Stimulated activated CD4-positive, alpha-beta T cell treated with anti-CD3 and anti-CD28 coated beads, Interleukin-1b, Interleukin-23, amount 100 ng/mL, for 48 hours (primary cell): Measurements from ENCODE around the gene UBE2E1.
"Not testable (repeated sequence)": the region's sequence is repeated elsewhere in the genome, so short reads cannot be mapped to it uniquely, and the experiment has no call there.

Experiments
- DNase-seq: peaks from one replicate; pipeline ENCODE4 v3.0.0-alpha.2; 2020

Gene UBE2E1

DNA sequence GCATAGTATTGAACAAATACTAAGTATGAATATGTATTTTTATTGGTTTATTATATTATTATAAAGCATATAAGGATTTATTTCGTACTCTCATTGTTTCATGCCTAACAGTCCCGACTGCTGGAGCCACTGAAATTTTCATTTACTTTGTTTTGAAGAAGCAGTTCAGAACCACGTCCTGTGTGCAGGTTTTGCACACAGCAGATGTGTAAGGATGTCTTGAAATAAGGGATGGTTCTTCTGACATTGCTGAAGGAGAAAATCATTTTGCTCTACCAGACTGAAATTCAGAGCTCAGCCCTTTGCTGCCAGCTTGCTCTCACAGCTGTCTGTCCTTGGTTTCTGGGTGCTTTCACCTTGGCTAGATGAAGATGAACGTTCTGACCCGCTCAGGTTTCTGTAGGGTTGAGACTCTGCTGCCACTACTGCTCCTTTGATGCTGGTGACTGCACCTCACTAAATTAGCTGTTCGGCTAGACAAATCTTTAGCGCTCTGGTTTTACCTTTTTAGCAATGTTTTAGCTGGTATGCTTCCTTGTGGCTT, 54.2 kb downstream of the UBE2E1 start:
- DNase-seq, result no peak

DNA sequence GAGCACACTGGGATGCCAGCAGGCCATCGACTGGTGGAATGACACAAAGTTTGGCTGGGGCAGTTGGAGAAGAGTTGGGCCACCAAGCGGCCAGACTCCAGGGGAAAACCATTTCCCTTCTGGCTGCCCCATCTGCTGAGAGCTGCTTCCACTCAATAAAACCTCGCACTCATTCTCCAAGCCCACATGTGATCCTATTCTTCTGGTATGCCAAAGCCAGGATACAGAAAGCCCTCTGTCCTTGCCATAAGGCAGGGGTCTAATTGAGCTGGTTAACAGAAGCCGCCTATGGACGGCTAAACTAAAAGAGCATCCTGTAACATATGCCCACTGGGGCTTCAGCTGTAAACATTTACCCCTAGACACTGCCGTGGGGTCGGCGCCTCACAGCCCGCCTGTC, 55.9 kb downstream of the UBE2E1 start:
- no peak for DNase-seq

DNA sequence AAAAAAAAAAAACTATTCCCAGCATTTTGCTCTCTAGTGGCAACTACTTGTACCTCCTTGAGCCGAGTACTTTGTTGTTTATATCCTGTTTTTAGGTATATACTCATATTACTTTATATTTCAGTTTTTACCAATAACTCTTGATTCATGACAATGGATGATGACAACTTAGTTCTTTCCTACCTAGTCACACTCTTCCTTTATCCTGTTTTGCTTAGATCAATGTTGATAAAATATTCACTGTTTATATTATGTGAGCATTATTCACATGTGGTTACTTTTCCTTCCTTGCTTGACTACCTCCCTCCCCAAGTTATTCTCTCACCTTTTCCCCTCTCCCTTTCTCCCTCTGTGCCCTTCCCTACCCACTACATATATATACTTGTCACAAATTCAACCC, 57.3 kb downstream of the UBE2E1 start:
- no peak for DNase-seq

GRCh38 chr3:23864931-23865330, 59.2 kb downstream of the UBE2E1 start:
- no peak for DNase-seq

GRCh38 chr3:23865595-23866396, 60.0 kb downstream of the UBE2E1 start:
- no peak for DNase-seq

- DNase-seq, result no peak
Observed at GRCh38 chr3:23867400-23867799, 61.6 kb downstream of the UBE2E1 start.

GRCh38 chr3:23867838-23868237, 62.1 kb downstream of the UBE2E1 start:
- DNase-seq, result no peak

DNA sequence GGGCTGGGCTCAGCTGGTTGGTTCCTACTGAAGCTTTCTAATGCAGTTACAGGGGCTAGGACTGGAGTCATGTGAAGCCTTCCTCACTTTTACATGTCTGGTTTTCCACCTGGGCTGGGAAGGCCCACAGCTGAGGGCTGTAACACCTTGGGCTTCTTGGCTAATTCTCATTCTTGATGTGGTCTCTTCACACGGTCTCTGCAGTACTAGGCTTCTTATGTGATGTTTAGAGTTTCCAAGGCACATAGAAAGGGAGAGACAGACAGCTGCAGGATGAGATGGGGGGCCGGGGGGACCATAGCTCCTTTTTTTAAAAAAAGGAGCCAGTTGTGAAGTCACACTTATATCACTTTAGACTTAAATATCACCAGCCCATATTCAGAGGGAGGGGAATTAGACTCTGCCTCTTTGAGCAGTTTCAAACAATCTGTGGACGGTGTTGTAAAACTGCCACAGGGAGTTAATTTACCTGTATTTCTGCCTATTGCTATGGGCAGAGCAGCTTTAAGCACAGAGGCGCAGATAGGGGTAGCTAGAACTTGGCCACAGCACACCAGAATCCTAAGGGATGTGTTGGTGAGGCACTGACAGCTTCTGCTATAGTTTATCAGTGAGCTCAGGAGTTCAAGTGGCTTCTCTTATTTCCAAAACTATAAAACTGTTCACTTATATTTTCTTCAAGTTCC, 64.4 kb downstream of the UBE2E1 start:
- DNase-seq, result no peak

DNA sequence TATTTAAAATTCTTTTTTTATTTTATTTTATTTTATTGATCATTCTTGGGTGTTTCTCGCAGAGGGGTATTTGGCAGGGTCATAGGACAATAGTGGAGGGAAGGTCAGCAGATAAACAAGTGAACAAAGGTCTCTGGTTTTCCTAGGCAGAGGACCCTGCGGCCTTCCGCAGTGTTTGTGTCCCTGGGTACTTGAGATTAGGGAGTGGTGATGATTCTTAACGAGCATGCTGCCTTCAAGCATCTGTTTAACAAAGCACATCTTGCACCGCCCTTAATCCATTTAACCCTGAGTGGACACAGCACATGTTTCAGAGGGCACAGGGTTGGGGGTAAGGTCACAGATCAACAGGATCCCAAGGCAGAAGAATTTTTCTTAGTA, 64.9 kb downstream of the UBE2E1 start:
- not testable (repeated sequence) for DNase-seq

DNA sequence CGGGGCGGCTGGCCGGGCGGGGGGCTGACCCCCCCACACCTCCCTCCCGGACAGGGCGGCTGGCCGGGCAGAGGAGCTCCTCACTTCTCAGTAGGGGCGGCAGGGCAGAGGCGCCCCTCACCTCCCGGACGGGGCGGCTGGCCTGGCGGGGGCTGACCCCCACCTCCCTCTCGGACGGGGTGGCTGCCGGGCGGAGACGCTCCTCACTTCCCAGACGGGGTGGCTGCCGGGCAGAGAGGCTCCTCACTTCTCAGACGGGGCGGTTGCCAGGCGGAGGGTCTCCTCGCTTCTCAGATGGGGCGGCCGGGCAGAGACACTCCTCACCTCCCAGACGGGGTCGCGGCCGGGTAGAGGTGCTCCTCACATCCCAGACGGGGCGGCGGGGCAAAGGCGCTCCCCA, 65.6 kb downstream of the UBE2E1 start:
- DNase-seq, result not testable (repeated sequence)

DNA sequence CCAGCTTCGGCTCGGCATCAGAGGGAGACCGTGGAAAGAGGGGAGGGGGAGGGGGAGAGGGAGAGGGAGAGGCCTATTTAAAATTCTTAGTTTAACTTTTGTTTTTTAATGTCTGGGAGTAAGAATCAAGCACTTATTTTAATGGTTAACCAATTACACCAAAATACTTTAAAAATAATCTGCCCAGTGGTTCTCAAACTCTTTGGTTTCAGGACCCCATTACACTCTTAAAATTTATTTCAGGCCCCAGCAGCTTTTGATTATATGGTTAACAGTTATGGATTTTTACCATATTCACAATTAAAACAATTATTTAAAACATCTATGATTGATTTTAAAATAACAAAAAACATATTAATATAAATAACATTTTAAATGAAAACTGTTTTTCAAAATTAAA, 66.6 kb downstream of the UBE2E1 start:
- DNase-seq, result no peak

DNA sequence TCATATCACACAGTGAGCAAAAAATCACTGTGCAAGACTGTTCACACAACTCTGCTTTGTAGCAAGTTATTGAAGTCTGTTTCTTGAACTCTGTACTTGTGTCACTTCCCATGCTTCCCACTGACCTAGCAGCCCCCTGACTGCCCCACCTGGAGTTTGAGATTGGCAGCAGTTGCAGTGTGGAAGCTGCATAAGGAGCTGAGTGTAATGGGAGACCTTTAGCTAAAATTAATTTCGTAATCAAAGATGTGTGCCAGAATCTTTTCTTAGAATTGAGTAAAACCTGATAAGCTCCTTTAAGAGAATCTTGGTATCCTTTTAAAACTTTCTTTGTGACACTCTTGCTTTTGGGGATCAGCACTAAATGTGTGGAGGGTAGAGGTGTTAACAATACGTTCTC, 68.2 kb downstream of the UBE2E1 start:
- no peak for DNase-seq

DNA sequence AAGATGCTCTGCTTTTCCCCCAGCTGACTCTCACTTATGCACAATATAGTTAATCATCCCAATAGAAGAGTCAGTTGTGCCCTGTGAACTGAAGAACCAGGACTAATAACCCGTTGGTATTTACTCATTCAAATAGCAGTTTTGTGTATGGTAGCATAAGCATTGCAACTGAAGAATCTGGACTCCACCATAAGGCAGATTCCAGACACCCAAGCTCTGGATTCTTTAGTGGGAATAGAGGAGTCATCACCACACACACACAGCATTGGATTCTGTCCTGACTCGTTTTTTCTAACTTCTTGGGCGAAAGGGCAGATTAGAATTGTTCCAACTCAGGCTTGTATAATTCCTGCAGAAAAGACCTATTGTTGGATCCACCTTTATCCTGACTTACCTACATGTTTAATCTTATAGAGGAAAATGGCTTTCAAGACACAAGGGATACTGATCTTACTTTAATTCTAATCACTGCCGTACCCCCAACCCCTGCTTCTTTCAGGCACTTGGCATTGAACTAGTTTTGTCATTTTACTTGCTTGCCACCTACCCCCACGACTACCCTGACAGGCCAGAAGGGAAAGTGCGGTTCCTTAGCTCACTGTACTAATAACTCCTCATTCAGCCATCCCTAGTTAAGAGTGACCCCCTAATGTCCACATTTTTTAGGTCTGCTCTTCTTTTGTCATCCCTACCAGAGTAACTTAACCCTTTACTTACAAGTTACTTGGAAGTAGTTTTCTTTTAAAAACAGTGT, 68.8 kb downstream of the UBE2E1 start:
- DNase-seq, result no peak

GRCh38 chr3:23875113-23875725, 69.5 kb downstream of the UBE2E1 start:
- no peak for DNase-seq

- no peak for DNase-seq
Observed at GRCh38 chr3:23876923-23877322, 71.2 kb downstream of the UBE2E1 start.

DNA sequence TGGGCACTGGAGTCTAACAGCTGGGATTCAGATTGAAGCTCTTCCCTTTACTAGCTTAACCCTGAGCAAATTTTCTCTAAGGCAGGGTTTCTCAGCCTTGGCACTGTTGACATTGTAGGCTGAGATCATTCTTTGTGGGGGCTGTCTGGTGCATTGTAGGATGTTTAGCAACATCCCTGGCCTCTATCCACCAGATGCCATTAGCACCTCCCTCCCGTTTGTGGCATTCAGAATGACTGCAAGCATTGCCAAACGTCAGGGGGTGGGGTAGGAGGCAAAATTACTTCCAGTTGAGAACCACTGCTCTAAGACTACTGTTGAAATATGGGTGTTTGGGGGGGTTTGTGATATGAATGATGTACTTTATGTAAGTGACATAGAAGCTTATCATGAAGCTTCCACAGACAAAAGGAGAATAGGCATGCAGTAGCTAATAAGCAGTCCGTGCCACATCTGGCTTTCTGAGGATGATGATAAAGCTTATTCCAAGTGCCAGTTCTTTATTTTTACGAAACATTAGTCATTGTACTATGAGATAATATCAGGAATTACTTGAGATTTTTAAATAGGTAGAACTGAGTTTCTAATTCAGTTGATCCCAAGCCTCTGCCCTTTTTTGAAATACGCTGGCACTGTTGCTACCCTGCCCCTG, 71.7 kb downstream of the UBE2E1 start:
- no peak for DNase-seq

DNA sequence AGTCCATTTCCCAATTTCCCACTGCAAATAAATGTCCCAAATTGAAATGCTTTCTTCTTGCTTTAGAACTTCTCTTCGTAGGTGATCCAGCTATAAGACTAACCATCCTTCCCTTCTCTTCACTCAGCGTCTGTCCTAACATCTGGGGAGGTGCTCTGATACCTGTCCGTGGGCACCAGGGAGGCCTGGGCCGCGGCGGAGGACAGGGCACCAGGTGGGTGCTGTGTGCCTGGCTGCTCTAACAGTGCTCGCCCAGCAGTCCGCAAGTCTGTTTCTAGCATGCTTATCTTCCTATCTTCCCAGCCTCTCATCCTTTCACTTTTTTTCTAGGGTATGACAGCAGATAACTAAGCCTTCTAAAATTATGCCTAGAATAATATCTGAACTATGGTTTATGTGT, 73.7 kb downstream of the UBE2E1 start:
- no peak for DNase-seq

DNA sequence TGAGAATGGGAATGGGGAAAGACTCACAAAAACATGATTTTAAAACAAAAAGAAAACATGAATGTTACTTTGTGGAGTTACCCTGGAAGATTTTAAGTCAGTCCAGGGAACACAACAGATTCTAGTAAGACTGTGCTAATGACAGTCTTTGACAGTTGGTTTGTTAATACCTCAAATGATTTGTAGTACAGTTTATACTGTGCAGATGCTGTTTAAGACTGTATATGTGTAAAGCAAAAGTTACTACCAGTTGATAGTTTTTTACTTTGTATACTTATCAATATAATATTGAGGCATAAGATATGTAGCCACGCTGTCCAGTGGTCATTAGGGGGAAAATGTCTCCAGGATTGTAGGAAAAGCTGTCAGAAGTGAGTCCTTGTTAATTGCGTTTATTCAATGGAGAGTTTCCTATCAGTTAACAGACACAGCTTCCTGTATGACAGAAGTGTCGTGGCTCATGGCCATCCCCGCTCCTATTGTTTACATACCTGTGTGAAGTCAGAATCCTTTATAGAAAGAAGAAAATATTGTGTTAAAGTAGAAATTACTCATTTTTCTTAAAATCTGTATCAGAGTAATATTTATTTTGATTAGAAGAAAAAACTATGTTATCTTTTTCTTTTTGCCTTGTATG, 75.1 kb downstream of the UBE2E1 start:
- DNase-seq, result no peak

GRCh38 chr3:23881993-23882392, 76.2 kb downstream of the UBE2E1 start:
- not testable (repeated sequence) for DNase-seq

DNA sequence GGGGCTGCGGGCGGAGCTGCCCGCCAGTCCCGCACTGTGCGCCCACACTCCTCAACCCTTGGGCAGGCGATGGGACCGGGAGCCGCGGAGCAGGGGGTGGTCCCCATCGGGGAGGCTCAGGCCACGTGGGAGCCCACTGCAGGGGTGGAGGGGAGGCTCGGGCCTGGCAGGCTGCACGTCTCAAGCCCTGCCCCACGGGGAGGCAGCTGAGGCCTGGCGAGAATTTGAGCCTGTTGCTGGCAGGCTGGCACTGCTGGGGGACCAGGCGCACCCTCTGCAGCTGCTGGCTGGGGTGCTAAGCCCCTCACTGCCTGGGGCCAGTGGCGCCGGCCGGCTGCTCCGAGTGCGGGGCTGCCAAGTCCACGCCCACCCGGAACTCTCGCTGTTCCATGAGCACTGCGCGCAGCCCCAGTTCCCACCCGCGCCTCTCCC, 76.7 kb downstream of the UBE2E1 start:
- DNase-seq, result no peak

DNA sequence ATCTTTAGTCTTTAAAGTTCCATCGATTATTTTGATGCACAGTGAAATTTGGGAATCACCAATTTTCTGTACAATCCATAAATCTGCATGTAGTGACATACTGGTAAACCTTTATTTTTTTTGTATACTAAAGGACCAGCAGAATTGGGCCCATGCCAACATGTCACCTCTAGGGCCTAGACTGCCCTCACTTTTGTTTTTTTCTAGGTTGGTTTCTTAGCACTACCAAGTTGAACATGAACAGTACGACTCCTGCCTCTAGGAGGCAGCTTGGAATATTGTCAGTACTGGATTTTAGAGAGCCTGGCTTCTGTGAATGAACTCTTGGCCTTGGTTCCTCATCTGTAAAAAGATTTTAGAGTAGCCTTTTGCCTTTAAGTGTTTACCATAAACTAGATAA, 78.7 kb downstream of the UBE2E1 start:
- no peak for DNase-seq

DNA sequence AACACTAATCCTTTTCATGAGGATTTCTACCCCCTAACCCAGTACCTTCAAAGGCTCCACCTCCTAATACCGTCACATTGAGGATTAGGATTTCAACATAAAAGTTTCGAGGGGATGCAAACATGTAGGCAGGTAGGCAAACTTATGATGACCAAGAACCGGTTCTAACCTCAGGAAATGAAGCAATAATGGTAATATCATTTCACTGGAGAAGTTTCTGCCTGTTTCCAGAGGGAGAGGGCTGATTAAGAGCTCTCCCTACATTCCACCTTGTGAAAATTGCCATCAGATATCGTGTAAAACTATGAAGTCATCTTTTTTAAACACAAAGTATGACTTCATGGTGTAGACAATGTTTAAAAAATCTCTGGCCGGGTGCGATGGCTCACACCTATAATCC, 79.5 kb downstream of the UBE2E1 start:
- DNase-seq, result no peak
